Measurements from ENCODE around the gene B3GLCT. TPM values are rescaled to one million over a fixed set of nuclear protein-coding genes. Genes with fewer than 3 reads are reported as not detected.
A peak's percentile ranks its signal among the peaks of the same experiment; 100 is the strongest.

Gene B3GLCT
- total and polyA plus RNA-seq, 2 of the 13 experiments (the other 11 are each of a cell fraction or from before 2014, with no cell fraction given): 2.0 to 7.1 TPM

DNA sequence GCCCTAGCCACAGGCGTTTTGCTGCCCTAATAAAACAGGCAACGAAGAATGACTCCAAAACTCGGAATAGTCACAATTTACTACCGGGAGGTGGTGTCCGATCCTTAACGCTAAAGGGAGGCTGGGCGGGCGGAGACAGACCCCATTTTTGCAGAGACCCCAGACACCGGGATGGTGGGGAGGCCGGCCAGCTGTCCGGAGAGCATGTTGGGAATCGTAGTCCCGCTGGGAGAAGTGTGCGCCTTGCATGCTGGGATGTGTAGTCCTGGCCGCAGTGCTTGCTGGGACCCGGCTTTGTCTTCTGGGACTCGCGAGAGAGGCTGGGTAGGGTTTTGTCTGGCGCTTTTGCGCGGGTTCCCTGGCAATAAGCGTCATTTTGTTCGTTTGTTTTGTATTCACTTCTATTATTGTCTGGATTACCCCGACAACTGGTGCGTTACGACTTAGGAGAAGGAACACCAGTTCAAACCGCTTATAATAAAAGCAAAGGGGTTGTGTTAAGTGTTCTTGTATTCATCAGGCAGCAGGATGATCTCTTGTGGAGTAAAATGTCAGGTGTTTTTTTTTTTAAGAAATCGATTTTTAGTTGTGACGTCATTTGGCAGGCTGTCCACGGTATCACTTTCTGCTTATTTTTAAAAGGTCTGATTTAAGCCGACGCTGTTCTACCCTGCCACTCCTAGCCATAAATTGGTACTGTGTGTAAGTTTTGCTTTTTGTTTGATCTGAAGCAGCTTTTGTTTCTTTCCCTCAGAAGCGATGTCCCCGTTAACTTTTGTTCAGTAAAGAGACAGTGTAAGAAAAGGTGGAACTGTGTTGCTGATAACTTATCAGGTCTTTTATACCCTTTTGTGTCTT, 37.4 kb upstream of the B3GLCT start (continued):
- TF ChIP-seq HNRNPLL (IDR thresholded peaks at IDR 0.05; ENCODE audit: low read depth, low read length, poor library complexity, severe bottlenecking): peak; percentile 54
- TF ChIP-seq, protein P1, sequence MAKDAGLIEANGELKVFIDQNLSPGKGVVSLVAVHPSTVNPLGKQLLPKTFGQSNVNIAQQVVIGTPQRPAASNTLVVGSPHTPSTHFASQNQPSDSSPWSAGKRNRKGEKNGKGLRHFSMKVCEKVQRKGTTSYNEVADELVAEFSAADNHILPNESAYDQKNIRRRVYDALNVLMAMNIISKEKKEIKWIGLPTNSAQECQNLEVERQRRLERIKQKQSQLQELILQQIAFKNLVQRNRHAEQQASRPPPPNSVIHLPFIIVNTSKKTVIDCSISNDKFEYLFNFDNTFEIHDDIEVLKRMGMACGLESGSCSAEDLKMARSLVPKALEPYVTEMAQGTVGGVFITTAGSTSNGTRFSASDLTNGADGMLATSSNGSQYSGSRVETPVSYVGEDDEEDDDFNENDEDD (CRISPR knock-in tag; IDR thresholded peaks at IDR 0.05; ENCODE audit: borderline replicate concordance): peak; percentile 72; the same call in 1 of the 2 replicates
- TF ChIP-seq DPF2 (CRISPR knock-in tag; IDR thresholded peaks at IDR 0.05; ENCODE audit: borderline replicate concordance, low read depth): no peak
- peak; percentile 72 for TF ChIP-seq GABPA (IDR thresholded peaks at IDR 0.05; ENCODE audit: low read depth, low read length)
- peak; percentile 85 for TF ChIP-seq GABPA (CRISPR knock-in tag; IDR thresholded peaks at IDR 0.05; ENCODE audit: low read depth)
- peak; percentile 72 for TF ChIP-seq SP2 (CRISPR knock-in tag; IDR thresholded peaks at IDR 0.05)
- TF ChIP-seq ZFP90 (CRISPR knock-in tag; IDR thresholded peaks at IDR 0.05; ENCODE audit: borderline replicate concordance): no peak
- no peak for TF ChIP-seq ZNF230 (CRISPR knock-in tag; IDR thresholded peaks at IDR 0.05)
- TF ChIP-seq ZNF780A (CRISPR knock-in tag; IDR thresholded peaks at IDR 0.05): no peak
- TF ChIP-seq SAFB2 (CRISPR knock-in tag; IDR thresholded peaks at IDR 0.05; ENCODE audit: borderline replicate concordance, low read depth): no peak
- TF ChIP-seq ATF1 (CRISPR knock-in tag; IDR thresholded peaks at IDR 0.05): peak; percentile 88
- TF ChIP-seq PRPF4 (IDR thresholded peaks at IDR 0.05; ENCODE audit: low read depth, low read length, poor library complexity, severe bottlenecking): no peak
- no peak for TF ChIP-seq SYNCRIP (IDR thresholded peaks at IDR 0.05; ENCODE audit: insufficient read depth, low read depth, low read length)
- TF ChIP-seq, protein P2, sequence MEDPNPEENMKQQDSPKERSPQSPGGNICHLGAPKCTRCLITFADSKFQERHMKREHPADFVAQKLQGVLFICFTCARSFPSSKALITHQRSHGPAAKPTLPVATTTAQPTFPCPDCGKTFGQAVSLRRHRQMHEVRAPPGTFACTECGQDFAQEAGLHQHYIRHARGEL (CRISPR knock-in tag; IDR thresholded peaks at IDR 0.05): no peak
- TF ChIP-seq SATB2 (CRISPR knock-in tag; IDR thresholded peaks at IDR 0.05): no peak
- TF ChIP-seq NRL (CRISPR knock-in tag; IDR thresholded peaks at IDR 0.05; ENCODE audit: borderline replicate concordance): no peak
- TF ChIP-seq, protein P3, sequence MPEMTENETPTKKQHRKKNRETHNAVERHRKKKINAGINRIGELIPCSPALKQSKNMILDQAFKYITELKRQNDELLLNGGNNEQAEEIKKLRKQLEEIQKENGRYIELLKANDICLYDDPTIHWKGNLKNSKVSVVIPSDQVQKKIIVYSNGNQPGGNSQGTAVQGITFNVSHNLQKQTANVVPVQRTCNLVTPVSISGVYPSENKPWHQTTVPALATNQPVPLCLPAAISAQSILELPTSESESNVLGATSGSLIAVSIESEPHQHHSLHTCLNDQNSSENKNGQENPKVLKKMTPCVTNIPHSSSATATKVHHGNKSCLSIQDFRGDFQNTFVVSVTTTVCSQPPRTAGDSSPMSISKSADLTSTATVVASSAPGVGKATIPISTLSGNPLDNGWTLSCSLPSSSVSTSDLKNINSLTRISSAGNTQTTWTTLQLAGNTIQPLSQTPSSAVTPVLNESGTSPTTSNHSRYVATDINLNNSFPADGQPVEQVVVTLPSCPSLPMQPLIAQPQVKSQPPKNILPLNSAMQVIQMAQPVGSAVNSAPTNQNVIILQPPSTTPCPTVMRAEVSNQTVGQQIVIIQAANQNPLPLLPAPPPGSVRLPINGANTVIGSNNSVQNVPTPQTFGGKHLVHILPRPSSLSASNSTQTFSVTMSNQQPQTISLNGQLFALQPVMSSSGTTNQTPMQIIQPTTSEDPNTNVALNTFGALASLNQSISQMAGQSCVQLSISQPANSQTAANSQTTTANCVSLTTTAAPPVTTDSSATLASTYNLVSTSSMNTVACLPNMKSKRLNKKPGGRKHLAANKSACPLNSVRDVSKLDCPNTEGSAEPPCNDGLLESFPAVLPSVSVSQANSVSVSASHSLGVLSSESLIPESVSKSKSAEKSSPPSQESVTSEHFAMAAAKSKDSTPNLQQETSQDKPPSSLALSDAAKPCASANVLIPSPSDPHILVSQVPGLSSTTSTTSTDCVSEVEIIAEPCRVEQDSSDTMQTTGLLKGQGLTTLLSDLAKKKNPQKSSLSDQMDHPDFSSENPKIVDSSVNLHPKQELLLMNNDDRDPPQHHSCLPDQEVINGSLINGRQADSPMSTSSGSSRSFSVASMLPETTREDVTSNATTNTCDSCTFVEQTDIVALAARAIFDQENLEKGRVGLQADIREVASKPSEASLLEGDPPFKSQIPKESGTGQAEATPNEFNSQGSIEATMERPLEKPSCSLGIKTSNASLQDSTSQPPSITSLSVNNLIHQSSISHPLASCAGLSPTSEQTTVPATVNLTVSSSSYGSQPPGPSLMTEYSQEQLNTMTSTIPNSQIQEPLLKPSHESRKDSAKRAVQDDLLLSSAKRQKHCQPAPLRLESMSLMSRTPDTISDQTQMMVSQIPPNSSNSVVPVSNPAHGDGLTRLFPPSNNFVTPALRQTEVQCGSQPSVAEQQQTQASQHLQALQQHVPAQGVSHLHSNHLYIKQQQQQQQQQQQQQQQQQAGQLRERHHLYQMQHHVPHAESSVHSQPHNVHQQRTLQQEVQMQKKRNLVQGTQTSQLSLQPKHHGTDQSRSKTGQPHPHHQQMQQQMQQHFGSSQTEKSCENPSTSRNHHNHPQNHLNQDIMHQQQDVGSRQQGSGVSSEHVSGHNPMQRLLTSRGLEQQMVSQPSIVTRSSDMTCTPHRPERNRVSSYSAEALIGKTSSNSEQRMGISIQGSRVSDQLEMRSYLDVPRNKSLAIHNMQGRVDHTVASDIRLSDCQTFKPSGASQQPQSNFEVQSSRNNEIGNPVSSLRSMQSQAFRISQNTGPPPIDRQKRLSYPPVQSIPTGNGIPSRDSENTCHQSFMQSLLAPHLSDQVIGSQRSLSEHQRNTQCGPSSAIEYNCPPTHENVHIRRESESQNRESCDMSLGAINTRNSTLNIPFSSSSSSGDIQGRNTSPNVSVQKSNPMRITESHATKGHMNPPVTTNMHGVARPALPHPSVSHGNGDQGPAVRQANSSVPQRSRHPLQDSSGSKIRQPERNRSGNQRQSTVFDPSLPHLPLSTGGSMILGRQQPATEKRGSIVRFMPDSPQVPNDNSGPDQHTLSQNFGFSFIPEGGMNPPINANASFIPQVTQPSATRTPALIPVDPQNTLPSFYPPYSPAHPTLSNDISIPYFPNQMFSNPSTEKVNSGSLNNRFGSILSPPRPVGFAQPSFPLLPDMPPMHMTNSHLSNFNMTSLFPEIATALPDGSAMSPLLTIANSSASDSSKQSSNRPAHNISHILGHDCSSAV (CRISPR knock-in tag; IDR thresholded peaks at IDR 0.05; ENCODE audit: borderline replicate concordance): no peak
- TF ChIP-seq CENPT (CRISPR knock-in tag; IDR thresholded peaks at IDR 0.05; ENCODE audit: low read depth): no peak
- no peak for TF ChIP-seq NBN (conservative IDR thresholded peaks at IDR 0.05)
